ENCODE measurements around the gene KIAA0825.

The KIAA0825 gene

DNA sequence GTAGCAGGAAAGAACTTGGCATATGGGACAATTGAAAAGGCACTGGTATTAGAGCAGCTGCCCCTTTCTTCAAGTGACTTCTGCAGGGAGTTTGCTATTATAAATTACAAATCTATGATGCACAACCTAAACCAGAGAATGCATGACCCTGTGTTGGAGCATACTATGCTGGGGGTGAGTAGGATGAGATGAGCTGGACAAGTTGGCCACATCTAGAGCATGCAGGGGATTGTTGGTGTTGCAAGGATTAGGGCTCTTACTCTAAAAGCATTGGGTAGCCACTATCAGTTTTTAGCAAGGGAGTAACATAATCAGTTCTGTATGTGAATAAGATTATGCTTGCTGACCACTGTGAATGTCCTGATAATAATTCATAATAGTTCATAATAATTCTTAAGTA is 186.7 kb downstream of the KIAA0825 start:
- DNase-seq (ENCODE audit: low spot score), result no peak

DNA sequence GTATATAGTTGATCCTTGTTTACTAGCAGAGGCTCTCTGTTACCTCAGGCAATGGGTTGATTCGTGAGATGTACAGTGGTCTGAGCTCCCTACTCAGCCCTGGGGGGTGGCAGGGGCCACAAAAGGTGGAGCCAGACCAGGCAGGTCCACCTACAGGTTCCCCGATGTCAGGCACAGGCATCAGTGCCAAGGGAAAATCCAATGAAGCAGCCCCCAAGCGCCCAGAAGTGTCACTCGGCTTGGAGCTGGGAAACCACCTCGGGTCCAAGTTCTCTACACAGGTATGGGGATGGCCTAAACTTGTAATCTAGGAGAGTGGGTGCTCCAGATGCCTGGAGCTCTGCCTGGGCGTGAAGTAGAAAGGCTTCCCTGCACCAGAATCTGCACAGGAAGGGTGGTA is 188.8 kb downstream of the KIAA0825 start:
- DNase-seq (ENCODE audit: low spot score), result no peak

DNA sequence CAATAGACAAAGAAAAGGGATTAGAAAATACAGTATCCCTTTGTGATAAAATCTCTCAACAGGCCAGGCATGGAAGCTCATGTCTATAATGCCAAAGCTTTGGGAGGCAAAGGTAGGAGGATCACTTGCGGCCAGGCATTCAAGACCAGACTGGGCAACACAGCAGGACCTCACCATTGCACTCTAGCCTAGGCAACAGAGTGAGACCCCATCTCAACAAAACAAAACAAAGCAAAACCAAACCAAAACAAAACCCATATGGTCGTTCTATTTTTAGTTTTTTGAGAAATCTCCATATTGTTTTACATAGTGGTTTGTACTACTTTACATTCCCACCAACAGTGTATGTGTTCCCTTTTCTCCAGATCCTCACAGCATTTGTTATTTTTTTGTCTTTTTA is 193.0 kb downstream of the KIAA0825 start:
- no peak for DNase-seq (ENCODE audit: low spot score)

DNA sequence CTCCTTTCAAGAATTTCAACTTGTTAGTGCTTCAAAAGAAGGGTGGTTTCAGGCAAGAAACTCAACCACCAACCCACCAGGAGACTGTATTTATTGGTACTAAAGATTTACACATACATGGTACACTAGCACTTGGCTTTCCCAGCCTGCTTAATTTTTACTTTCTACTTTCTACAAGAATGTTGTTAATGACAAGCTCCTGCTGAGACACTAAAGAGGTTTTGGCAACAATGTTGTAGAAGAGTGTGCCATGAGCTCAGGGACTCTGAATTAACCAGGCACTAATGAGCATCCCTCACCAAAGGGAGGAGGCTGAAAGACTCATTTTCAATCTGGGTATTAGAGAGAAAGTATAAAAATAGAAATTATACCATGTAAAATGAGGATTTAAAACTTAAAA is 195.0 kb downstream of the KIAA0825 start:
- DNase-seq (ENCODE audit: low spot score), result no peak

- peak; percentile 22 for DNase-seq (ENCODE audit: low spot score)
Observed at GRCh38 chr5:94422812-94423211, 195.6 kb downstream of the KIAA0825 start.

DNA sequence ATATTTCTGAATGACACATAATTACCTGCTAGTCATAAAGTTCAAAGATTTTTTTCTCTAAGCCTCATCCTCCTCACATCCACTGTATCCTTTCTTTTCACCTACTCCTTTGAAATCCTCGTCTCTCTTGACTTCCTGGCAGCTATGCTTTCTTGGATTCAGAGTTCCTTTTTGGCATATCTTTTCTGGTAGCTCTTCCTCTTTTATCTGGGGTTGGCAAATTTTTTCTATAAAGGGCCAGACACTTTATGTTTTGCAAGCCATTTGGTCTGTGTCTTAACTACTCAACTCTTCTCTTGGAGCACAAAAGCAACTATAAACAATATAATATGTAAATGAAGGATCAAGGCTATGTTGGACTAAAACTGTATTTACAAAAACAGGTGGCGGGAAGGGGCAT is 197.5 kb downstream of the KIAA0825 start:
- DNase-seq (ENCODE audit: low spot score), result no peak

- DNase-seq (ENCODE audit: low spot score), result no peak
Observed at GRCh38 chr5:94415798-94416197, 202.6 kb downstream of the KIAA0825 start.

- no peak for DNase-seq (ENCODE audit: low spot score)
Observed at GRCh38 chr5:94409440-94409839, 209.0 kb downstream of the KIAA0825 start.

- DNase-seq (ENCODE audit: low spot score), result no peak
Observed at GRCh38 chr5:94407023-94407422, 211.4 kb downstream of the KIAA0825 start.

GRCh38 chr5:94403483-94403882 is 214.9 kb downstream of the KIAA0825 start:
- DNase-seq (ENCODE audit: low spot score), result no peak

DNA sequence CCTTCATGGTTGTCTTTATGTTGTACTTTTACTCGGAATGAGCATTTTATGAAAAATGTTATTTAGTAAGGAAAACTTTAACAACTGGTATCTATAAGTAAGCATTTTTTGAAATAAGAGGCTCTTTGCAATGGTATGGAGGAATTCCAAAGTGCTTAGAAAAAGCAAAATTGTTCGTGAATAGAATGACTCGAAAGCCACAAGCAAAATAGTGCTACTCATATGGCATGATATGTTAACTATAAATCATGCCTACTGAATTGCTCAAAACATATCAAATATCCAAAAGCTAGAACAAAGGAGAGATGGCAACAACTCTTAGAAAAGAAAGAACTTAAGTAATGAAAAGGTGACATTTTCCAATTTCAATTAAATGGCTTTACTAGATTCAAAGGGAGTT is 216.3 kb downstream of the KIAA0825 start:
- no peak for DNase-seq (ENCODE audit: low spot score)

DNA sequence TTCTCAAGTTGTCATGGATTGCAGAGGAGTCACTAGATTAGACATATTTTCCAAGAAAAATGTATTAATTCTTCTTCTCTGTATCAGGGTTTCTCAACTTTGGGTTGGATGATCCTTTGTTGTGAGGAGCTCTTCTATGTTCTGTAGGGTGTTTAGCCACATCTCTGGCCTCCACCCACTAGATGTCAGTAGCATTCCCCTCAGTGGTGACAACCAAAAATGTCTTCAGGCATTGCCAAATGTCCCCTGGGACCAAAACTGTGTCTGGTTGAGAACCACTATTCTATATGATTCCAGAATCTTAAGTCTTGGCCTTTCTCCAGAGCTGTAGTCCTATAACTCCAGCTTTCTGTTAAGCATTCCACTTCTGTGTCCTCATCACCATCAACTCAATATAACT is 220.9 kb downstream of the KIAA0825 start:
- no peak for DNase-seq (ENCODE audit: low spot score)

- DNase-seq (ENCODE audit: low spot score), result no peak
Observed at GRCh38 chr5:94396687-94397086, 221.7 kb downstream of the KIAA0825 start.

- no peak for DNase-seq (ENCODE audit: low spot score)
Observed at GRCh38 chr5:94395468-94395867, 222.9 kb downstream of the KIAA0825 start.

- DNase-seq (ENCODE audit: low spot score), result no peak
Observed at GRCh38 chr5:94391996-94392395, 226.4 kb downstream of the KIAA0825 start.

GRCh38 chr5:94389515-94389899 is 228.9 kb downstream of the KIAA0825 start:
- no peak for DNase-seq (ENCODE audit: low spot score)

DNA sequence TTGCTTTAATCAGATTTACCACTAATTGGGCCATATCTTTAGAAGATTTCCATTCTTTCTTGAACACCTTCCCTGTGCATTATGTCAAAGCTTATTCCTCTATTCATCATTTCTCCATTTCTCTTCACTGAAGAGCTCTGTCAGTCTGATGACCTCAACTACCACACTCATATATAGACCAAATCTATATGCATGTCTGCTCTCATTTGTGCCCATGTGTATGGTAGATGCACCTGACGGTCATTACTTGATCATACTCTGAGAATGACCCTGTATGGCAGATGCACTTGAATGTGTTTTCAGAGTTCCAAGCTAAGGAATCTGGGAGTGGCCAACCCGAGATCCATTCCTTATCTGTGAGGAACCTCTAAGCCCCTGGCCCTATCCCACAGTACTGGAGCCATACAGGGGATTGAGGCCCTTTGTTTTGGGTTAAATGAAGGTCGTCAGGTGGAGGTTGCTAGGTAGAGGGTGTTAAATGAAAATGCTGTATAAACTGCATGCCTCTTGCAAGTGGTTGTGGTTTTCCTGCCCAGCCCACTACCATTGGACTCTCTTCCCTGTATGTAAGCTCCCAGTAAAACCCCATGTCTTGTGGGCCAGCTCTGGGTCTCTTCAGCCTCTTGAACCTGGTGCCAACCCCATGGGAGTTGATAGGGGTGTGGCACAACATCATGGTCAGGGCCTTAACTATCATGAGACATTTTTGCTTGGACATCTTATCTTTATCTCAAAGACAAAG is 229.5 kb downstream of the KIAA0825 start:
- no peak for DNase-seq (ENCODE audit: low spot score)

- DNase-seq (ENCODE audit: low spot score), result no peak
Observed at GRCh38 chr5:94385767-94386166, 232.6 kb downstream of the KIAA0825 start.

DNA sequence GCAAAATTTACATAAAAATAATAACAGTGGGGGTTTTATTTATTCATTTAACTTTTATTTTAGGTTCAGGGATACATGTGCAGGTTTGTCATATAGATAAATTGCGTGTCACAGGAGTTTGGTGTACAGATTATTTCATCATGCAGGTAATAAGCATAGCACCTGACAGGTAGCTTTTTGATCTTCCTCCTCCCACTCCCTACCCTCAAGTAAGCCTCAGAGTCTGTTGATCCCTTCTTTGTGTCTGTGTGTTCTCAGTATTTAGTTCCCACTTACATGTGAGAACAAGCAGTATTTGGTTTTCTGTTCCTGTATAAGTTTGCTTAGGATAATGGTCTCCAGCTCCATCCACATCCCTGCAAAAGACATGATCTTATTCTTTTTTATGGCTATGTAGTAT is 240.3 kb downstream of the KIAA0825 start:
- no peak for DNase-seq (ENCODE audit: low spot score)

- no peak for DNase-seq (ENCODE audit: low spot score)
Observed at GRCh38 chr5:94376672-94377345, 241.6 kb downstream of the KIAA0825 start.

DNA sequence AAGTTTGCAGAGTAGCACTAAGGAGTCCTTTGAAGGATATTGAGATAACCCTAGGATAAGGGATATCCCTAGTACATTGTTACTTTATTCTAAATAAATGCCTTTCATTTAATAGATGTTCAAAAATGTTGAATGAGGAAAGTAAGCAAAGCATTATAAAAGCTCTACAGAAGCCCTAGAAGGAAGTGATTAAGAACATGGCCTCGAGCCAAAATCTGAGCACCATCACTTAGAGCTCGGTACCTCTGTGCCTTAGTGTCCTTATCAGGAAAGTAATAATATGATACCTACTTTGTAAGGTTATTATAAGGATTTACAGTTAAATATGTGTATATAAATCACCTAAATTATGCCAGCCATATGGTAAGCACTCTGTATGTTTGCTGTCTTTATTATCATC is 242.6 kb downstream of the KIAA0825 start:
- no peak for DNase-seq (ENCODE audit: low spot score)

- no peak for DNase-seq (ENCODE audit: low spot score)
Observed at GRCh38 chr5:94374336-94374735, 244.1 kb downstream of the KIAA0825 start.

DNA sequence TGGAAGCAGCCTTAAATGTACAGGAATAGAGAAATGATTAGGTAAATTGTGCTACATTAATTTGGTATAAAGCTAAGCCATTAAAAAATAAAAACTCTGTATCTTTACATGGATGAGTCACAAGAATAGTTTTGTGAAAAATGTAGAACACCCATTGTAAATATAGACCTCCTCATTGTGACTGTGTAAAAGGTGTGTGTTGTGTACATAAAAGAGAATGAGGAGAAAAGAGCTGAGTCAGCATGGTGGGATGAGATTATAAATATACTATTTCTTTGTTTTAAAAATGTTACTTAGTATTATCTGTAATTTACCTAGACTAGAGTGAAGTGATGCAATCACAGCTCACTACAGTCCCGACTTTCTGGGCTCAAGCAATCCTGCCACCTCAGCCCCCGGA is 250.5 kb downstream of the KIAA0825 start:
- no peak for DNase-seq (ENCODE audit: low spot score)

DNA sequence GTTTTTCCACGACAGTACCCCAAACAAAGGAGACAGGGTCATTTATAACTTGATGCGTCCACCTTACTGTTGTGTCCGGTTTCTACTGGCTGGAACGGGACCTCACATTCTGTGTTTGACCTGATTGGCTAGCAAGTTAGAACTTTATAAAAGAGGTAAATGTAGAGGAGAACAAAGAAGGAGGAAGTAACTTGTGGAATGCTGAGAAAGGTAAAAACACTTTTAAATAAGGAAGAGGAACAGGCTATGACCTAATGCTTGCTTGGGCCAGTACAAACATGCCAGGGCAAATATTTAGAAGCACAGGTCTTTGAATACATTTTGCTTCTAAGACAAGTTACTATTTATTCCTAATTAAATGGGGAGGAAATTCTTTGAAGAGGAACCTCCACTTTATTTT is 251.6 kb downstream of the KIAA0825 start:
- no peak for DNase-seq (ENCODE audit: low spot score)
